Inflammatory macrophage treated with lipopolysaccharide for 1 hour (primary cell): ENCODE results near the gene DGKG.

ENCODE experiments used
- DNase-seq, 2 donors: peaks; one replicate each; pipeline ENCODE4 v3.0.0-alpha.2; 2020 to 2022

Gene DGKG

GRCh38 chr3:186207515-186207914 is 154.5 kb downstream of the DGKG start:
- DNase-seq: no peak

GRCh38 chr3:186200726-186201125 is 161.3 kb downstream of the DGKG start:
- DNase-seq: no peak

- DNase-seq: no peak
These were observed 163.6 kb downstream of the DGKG start for GRCh38 chr3:186198442-186198841.

- DNase-seq: no peak
These were observed 167.6 kb downstream of the DGKG start for GRCh38 chr3:186194451-186194811.

GRCh38 chr3:186193534-186194450 is 168.2 kb downstream of the DGKG start:
- DNase-seq: no peak

- DNase-seq: no peak
These were observed 169.2 kb downstream of the DGKG start for GRCh38 chr3:186192823-186193222.

GRCh38 chr3:186189492-186189891 is 172.5 kb downstream of the DGKG start:
- DNase-seq: no peak

- peak; percentile 25 to 29 for DNase-seq
These were observed 174.4 kb downstream of the DGKG start for GRCh38 chr3:186187401-186188275.

GRCh38 chr3:186185194-186185787 is 176.7 kb downstream of the DGKG start:
- peak; percentile 88 to 96 for DNase-seq

GRCh38 chr3:186184021-186184420 is 178.0 kb downstream of the DGKG start:
- DNase-seq: peak; percentile 35 to 42

- DNase-seq: peak; percentile 22 to 28
These were observed 179.2 kb downstream of the DGKG start for GRCh38 chr3:186182850-186183249.

GRCh38 chr3:186181901-186182300 is 180.1 kb downstream of the DGKG start:
- DNase-seq: no peak

GRCh38 chr3:186180891-186181481 is 181.0 kb downstream of the DGKG start:
- no peak for DNase-seq

GRCh38 chr3:186180151-186180550 is 181.9 kb downstream of the DGKG start:
- no peak for DNase-seq

- no peak for DNase-seq
These were observed 183.6 kb downstream of the DGKG start for GRCh38 chr3:186178412-186178811.

- no peak for DNase-seq
These were observed 185.6 kb downstream of the DGKG start for GRCh38 chr3:186176373-186176990.

GRCh38 chr3:186173224-186173815 is 188.7 kb downstream of the DGKG start:
- DNase-seq: no peak

- DNase-seq: no peak
These were observed 189.7 kb downstream of the DGKG start for GRCh38 chr3:186172353-186172752.

- no peak for DNase-seq
These were observed 190.5 kb downstream of the DGKG start for GRCh38 chr3:186171521-186171920.

GRCh38 chr3:186170516-186170915 is 191.5 kb downstream of the DGKG start:
- DNase-seq: no peak

GRCh38 chr3:186169379-186169778 is 192.7 kb downstream of the DGKG start:
- no peak for DNase-seq

GRCh38 chr3:186168976-186169375 is 193.1 kb downstream of the DGKG start:
- DNase-seq: no peak
